NCI-H2196 (cell line): ENCODE results near the gene NFIC.
"Not testable (repeated sequence)": the region's sequence is repeated elsewhere in the genome, so short reads cannot be mapped to it uniquely, and the experiment has no call there.

Source experiments
- DNase-seq: peaks from one replicate; lab custom pipeline; 2025; ENCODE audit not compliant: unreplicated experiment; lab: John Stamatoyannopoulos, UW

The NFIC gene

GRCh38 chr19:3415695-3416094, 49.3 kb downstream of the NFIC start:
- DNase-seq = no peak

GRCh38 chr19:3420244-3420755, 53.9 kb downstream of the NFIC start:
- DNase-seq = no peak

- no peak for DNase-seq
Measured at GRCh38 chr19:3420909-3421619, 54.7 kb downstream of the NFIC start.

GRCh38 chr19:3421656-3422055, 55.3 kb downstream of the NFIC start:
- not testable (repeated sequence) for DNase-seq

- DNase-seq = no peak
Measured at GRCh38 chr19:3423183-3423829, 56.9 kb downstream of the NFIC start.

GRCh38 chr19:3426433-3426832, 60.0 kb downstream of the NFIC start:
- DNase-seq = no peak

- DNase-seq = not testable (repeated sequence)
Measured at GRCh38 chr19:3430366-3430680, 63.9 kb downstream of the NFIC start.

- DNase-seq = no peak
Measured at GRCh38 chr19:3431760-3432397, 65.5 kb downstream of the NFIC start.

- DNase-seq = no peak
Measured at GRCh38 chr19:3433313-3433712, 66.9 kb downstream of the NFIC start.

GRCh38 chr19:3433805-3434540, 67.6 kb downstream of the NFIC start:
- DNase-seq = no peak

- DNase-seq = peak; percentile 96
Measured at GRCh38 chr19:3434630-3435553, 68.5 kb downstream of the NFIC start.

GRCh38 chr19:3440082-3440481, 73.7 kb downstream of the NFIC start:
- DNase-seq = peak; percentile 20

- no peak for DNase-seq
Measured at GRCh38 chr19:3441089-3441985, 75.0 kb downstream of the NFIC start.

- no peak for DNase-seq
Measured at GRCh38 chr19:3441986-3442329, 75.6 kb downstream of the NFIC start.

GRCh38 chr19:3442487-3443071, 76.2 kb downstream of the NFIC start:
- no peak for DNase-seq

GRCh38 chr19:3443840-3444694, 77.7 kb downstream of the NFIC start:
- DNase-seq = no peak

GRCh38 chr19:3444695-3445234, 78.4 kb downstream of the NFIC start:
- DNase-seq = no peak

- DNase-seq = not testable (repeated sequence)
Measured at GRCh38 chr19:3446657-3447056, 80.3 kb downstream of the NFIC start.
